CD14-positive monocyte (primary cell): ENCODE data around the gene MAST4. TPM values are rescaled to one million over a fixed set of nuclear protein-coding genes. Genes with fewer than 3 reads are reported as not detected.

Experiments used
- DNase-seq, 3 donors: peaks; one replicate each; pipeline ENCODE4 v3.0.0-alpha.2; 2011 to 2022
- H2AFZ ChIP-seq: 2 replicates; pipeline ENCODE4 v1.6.0; 2012; ENCODE audit warnings: mild to moderate bottlenecking, low read depth, low read length, inconsistent platforms; ENCODE audit not compliant: insufficient read depth, poor library complexity, severe bottlenecking
- H3K27ac ChIP-seq, 2 donors: 1 replicate in 1 of 2; 2 replicates in 1 of 2; pipeline ENCODE4 v1.5.1; 2012 to 2013; ENCODE audit warnings: low read length in 2 of 2, control low read depth in 1 of 2, inconsistent platforms in 1 of 2, low read depth in 1 of 2, mild to moderate bottlenecking in 1 of 2
- H3K27me3 ChIP-seq, 2 donors: one replicate each; pipeline versions ENCODE4 v1.6.0 to v1.6.1; 2011 to 2013; ENCODE audit warnings: low read length in 2 of 2; ENCODE audit not compliant: control insufficient read depth in 2 of 2, insufficient read depth in 2 of 2
- H3K36me3 ChIP-seq, 2 donors: replicated peaks in 1 of 2; 1 replicate in 1 of 2; 2 replicates in 1 of 2; pipeline versions ENCODE4 v1.5.1 to v1.6.1; 2012 to 2013; ENCODE audit warnings: low read length in 2 of 2, control low read depth in 1 of 2, inconsistent platforms in 1 of 2, mild to moderate bottlenecking in 1 of 2; ENCODE audit not compliant: insufficient read depth in 2 of 2, control insufficient read depth in 1 of 2
- H3K4me1 ChIP-seq, 2 donors: 1 replicate in 1 of 2; 2 replicates in 1 of 2; pipeline versions ENCODE4 v1.5.1 to v1.6.1; 2012 to 2013; ENCODE audit warnings: low read length in 2 of 2, control low read depth in 1 of 2, inconsistent platforms in 1 of 2, mild to moderate bottlenecking in 1 of 2, moderate library complexity in 1 of 2; ENCODE audit not compliant: insufficient read depth in 2 of 2, control insufficient read depth in 1 of 2
- H3K4me2 ChIP-seq: replicated peaks from 2 replicates; pipeline ENCODE3; 2012; ENCODE audit warnings: low read length, moderate library complexity, mild to moderate bottlenecking; ENCODE audit not compliant: poor library complexity, severe bottlenecking; ENCODE audit errors: extremely low read depth
- H3K4me3 ChIP-seq, 3 experiments: fragments of 200-600 bp in 1 of 3; sonication (generic) in 1 of 3; replicated peaks in 1 of 3; 1 replicate in 2 of 3; 2 replicates in 1 of 3; pipeline ENCODE4 v1.5.1; 2011 to 2013; ENCODE audit warnings: low read length in 3 of 3, mild to moderate bottlenecking in 3 of 3, control low read depth in 2 of 3, low read depth in 2 of 3, inconsistent platforms in 1 of 3, moderate library complexity in 1 of 3
- H3K79me2 ChIP-seq: 2 replicates; pipeline ENCODE4 v1.6.0; 2012; ENCODE audit warnings: mild to moderate bottlenecking, control low read depth, inconsistent platforms, low read length, moderate library complexity; ENCODE audit not compliant: insufficient read depth
- H3K9ac ChIP-seq: 2 replicates; pipeline ENCODE4 v1.6.0; 2017; ENCODE audit warnings: low read length, mild to moderate bottlenecking; ENCODE audit not compliant: insufficient read depth, poor library complexity, severe bottlenecking
- H3K9me3 ChIP-seq, 2 donors: replicated peaks in 1 of 2; 1 replicate in 1 of 2; 2 replicates in 1 of 2; pipeline versions ENCODE4 v1.5.1 to v1.6.1; 2012 to 2013; ENCODE audit warnings: low read length in 2 of 2, control low read depth in 1 of 2; ENCODE audit not compliant: control insufficient read depth in 1 of 2, insufficient read depth in 1 of 2
- H4K20me1 ChIP-seq: 2 replicates; pipeline ENCODE4 v1.6.0; 2012; ENCODE audit warnings: mild to moderate bottlenecking, low read length, control low read depth, moderate library complexity; ENCODE audit not compliant: insufficient read depth
- H3K27ac Mint-ChIP-seq, 7 donors: one replicate each; pipeline ENCODE4 v1.8.0; 2020; ENCODE audit warnings: mild to moderate bottlenecking in 7 of 7, mixed read lengths in 7 of 7, moderate library complexity in 6 of 7, inconsistent platforms in 2 of 7
- H3K27me3 Mint-ChIP-seq, 3 donors: one replicate each; pipeline ENCODE4 v1.8.0; 2021 to 2022; ENCODE audit warnings: low read depth in 3 of 3, mild to moderate bottlenecking in 3 of 3, mixed read lengths in 3 of 3, moderate library complexity in 3 of 3, inconsistent platforms in 1 of 3
- H3K36me3 Mint-ChIP-seq, 2 donors: one replicate each; pipeline ENCODE4 v1.8.0; 2020; ENCODE audit warnings: mixed read lengths in 2 of 2, inconsistent platforms in 1 of 2, mild to moderate bottlenecking in 1 of 2
- H3K4me1 Mint-ChIP-seq: one replicate; pipeline ENCODE4 v1.8.0; 2020; ENCODE audit warnings: mild to moderate bottlenecking, mixed read lengths
- H3K4me3 Mint-ChIP-seq, 2 donors: one replicate each; pipeline ENCODE4 v1.8.0; 2020; ENCODE audit warnings: mild to moderate bottlenecking in 2 of 2, mixed read lengths in 2 of 2, moderate library complexity in 1 of 2
- H3K9me3 Mint-ChIP-seq, 7 donors: one replicate each; pipeline ENCODE4 v1.8.0; 2020 to 2022; ENCODE audit warnings: mixed read lengths in 7 of 7, mild to moderate bottlenecking in 6 of 7, moderate library complexity in 6 of 7, inconsistent platforms in 2 of 7
- CTCF ChIP-seq: fragments of 200-600 bp; IDR thresholded peaks from one replicate; pipeline ENCODE4 v1.8.0; 2022; ENCODE audit warnings: antibody characterized with exemption, mild to moderate bottlenecking
- WGBS: methylation state at CpG from one replicate; pipeline ENCODE4 v1.1.5; 2013; ENCODE audit warnings: missing lambda C conversion rate; ENCODE audit not compliant: insufficient coverage; 5-methylcytosine and 5-hydroxymethylcytosine counted together
- intact Hi-C, 2 donors: fragments of 100-400 bp; cut with micrococcal nuclease; formaldehyde crosslinking; loops; one replicate each; pipeline versions ENCODE4 v1.15.0 to v1.15.1; 2023
- polyA plus RNA-seq, 3 donors: library from polyadenylated mRNA; depleted of rRNA in 1 of 3; unstranded in 2 of 3; stranded (reverse) in 1 of 3; fragments of 300-500 nt in 2 of 3; fragments of >200 nt in 1 of 3; fragmentation: Illumina TruSeq in 2 of 3; gene quantifications; 1 replicate in 2 of 3; 2 replicates in 1 of 3; pipeline ENCODE4 v1.2.3, GENCODE V29; 2012 to 2021

Gene MAST4
- polyA plus RNA-seq, 3 donors: 0.03 to 0.24 TPM; not detected in 1

DNA sequence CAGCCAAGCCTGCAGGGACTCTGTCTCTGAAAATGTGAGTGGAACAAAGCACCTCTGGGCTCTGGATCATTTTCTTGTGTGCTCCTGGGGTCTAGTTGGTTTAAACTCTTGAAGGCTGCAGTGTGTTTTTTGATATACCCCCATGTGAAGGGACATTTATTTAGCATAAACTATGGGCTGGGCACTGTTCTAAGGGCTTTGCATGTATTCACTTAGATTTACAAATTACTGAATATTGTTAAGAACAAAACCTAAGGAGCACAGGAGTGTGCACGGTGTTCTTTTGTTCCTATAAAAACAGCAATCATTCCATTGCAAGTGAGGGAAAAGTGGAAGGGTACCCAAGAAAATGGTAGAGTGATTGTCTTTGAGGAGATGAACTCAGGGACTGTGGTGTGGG, 620.4 kb downstream of the MAST4 start:
- Histone ChIP-seq H3K27me3 (no peaks in the 10 kb centered on the region), H3K9me3 (no peaks in the 10 kb centered on the region), H3K4me2 (peak overlapping the region; percentile 63), H3K36me3 (no peaks in the 10 kb centered on the region), H2AFZ (peak overlapping the region; percentile 79), H3K4me3 (peak overlapping the region in 1 of 3 experiments; percentile 54), H3K27ac (peak overlapping the region; percentile 75 to 95), H3K4me1 (peaks cover 28 to 30% of the 10 kb centered on the region in 2 donors), H4K20me1 (no peaks in the 10 kb centered on the region), H3K79me2 (no peaks in the 10 kb centered on the region), H3K9ac (no peak overlapping the region)
- Mint-ChIP-seq H3K27me3 (peaks cover 0 to under 1% (median under 1%) of the 10 kb centered on the region in 3 donors), H3K27ac (peak overlapping the region; percentile 92 to 97 (median 95)), H3K4me1 (peaks cover 38% of the 10 kb centered on the region), H3K4me3 (no peak overlapping the region), H3K9me3 (peaks cover 0 to 4% (median 0%) of the 10 kb centered on the region in 7 donors), H3K36me3 (peaks cover 0 to 5% of the 10 kb centered on the region in 2 donors)
- intact Hi-C loops: loop anchor here in 1 of 2 donors (10.0 kb wide), 1 partner anchor 212 kb away; no protein-coding TSS in a partner anchor
- no CpG with 5 or more reads among the region's 1 CpG for WGBS
- TF ChIP-seq CTCF: no peak
- DNase-seq: no peak
